B cell (primary cell): ENCODE data around the gene CEP295NL. TPM values are rescaled to one million over a fixed set of nuclear protein-coding genes. Genes with fewer than 3 reads are reported as not detected.

ENCODE experiments used
- ATAC-seq: fragments of 200-7000 bp; cut with Tn5 transposase; one replicate; pipeline ENCODE4 v1.10.0; 2021; ENCODE audit warnings: low read depth, mild to moderate bottlenecking, moderate number of reproducible peaks, moderate library complexity
- CTCF ChIA-PET: fragments of 350-600 bp; sonication (Branson Sonifier 250); formaldehyde crosslinking; loops from one replicate; lab custom pipeline; 2021; ENCODE audit warnings: antibody characterized with exemption, inconsistent platforms; lab: Charles Lee
- POLR2A ChIA-PET: fragments of 350-600 bp; sonication (Branson Sonifier 250); formaldehyde crosslinking; loops from one replicate; lab custom pipeline; 2021; ENCODE audit warnings: antibody characterized with exemption; lab: Charles Lee
- DNase-seq: peaks from one replicate; pipeline ENCODE4 v3.0.0; 2013
- H2AFZ ChIP-seq: 2 replicates; pipeline ENCODE4 v1.6.1; 2012; ENCODE audit warnings: mild to moderate bottlenecking, low read depth, low read length; ENCODE audit not compliant: insufficient read depth, poor library complexity, severe bottlenecking
- H3K27ac ChIP-seq, 2 donors: 1 replicate in 1 of 2; 2 replicates in 1 of 2; pipeline ENCODE4 v1.5.1; 2012 to 2013; ENCODE audit warnings: low read length in 2 of 2, mild to moderate bottlenecking in 2 of 2, moderate library complexity in 1 of 2
- H3K27me3 ChIP-seq, 4 experiments: fragments of 200-600 bp in 1 of 4; sonication (generic) in 1 of 4; replicated peaks in 1 of 4; 1 replicate in 2 of 4; 2 replicates in 2 of 4; pipeline versions ENCODE4 v1.6.1 to v1.7.0; 2013 to 2016; ENCODE audit warnings: low read length in 3 of 4, mild to moderate bottlenecking in 2 of 4, mixed read lengths in 1 of 4, moderate library complexity in 1 of 4; ENCODE audit not compliant: insufficient read depth in 4 of 4, control insufficient read depth in 3 of 4; ENCODE audit errors: control extremely low read depth in 1 of 4
- H3K36me3 ChIP-seq, 2 experiments: replicated peaks in 1 of 2; 1 replicate in 1 of 2; 2 replicates in 1 of 2; pipeline versions ENCODE4 v1.6.1 to v1.7.1; 2013; ENCODE audit warnings: low read length in 1 of 2; ENCODE audit not compliant: insufficient read depth in 2 of 2, control insufficient read depth in 1 of 2; ENCODE audit errors: control extremely low read depth in 1 of 2, extremely low read depth in 1 of 2
- H3K4me1 ChIP-seq, 2 donors: fragments of 200-600 bp in 1 of 2; sonication (generic) in 1 of 2; 1 replicate in 1 of 2; 2 replicates in 1 of 2; pipeline versions ENCODE4 v1.5.1 to v1.6.1; 2013 to 2017; ENCODE audit warnings: low read length in 2 of 2; ENCODE audit not compliant: control insufficient read depth in 2 of 2, insufficient read depth in 2 of 2
- H3K4me2 ChIP-seq: replicated peaks from 2 replicates; pipeline ENCODE3; 2012; ENCODE audit warnings: mild to moderate bottlenecking, low read depth, low read length; ENCODE audit not compliant: poor library complexity, severe bottlenecking
- H3K4me3 ChIP-seq, 5 experiments: fragments of 200-600 bp in 1 of 5; sonication (generic) in 1 of 5; 1 replicate in 3 of 5; 2 replicates in 2 of 5; pipeline versions ENCODE4 v1.5.1 to v1.7.0; 2011 to 2016; ENCODE audit warnings: low read length in 4 of 5, mild to moderate bottlenecking in 4 of 5, low read depth in 2 of 5, control low read depth in 1 of 5, moderate library complexity in 1 of 5; ENCODE audit not compliant: insufficient read depth in 1 of 5; ENCODE audit errors: control extremely low read depth in 1 of 5, extremely low read depth in 1 of 5
- H3K79me2 ChIP-seq: fragments of 200-600 bp; sonication (generic); one replicate; pipeline ENCODE4 v1.6.0; 2016; ENCODE audit warnings: low read length; ENCODE audit not compliant: control insufficient read depth, insufficient read depth
- H3K9ac ChIP-seq: fragments of 200-600 bp; sonication (generic); 2 replicates; pipeline ENCODE4 v1.6.1; 2017; ENCODE audit warnings: mild to moderate bottlenecking, low read length, moderate library complexity
- H3K9me3 ChIP-seq, 3 donors: one replicate each; pipeline versions ENCODE4 v1.6.1 to v1.7.1; 2013; ENCODE audit warnings: low read length in 2 of 3; ENCODE audit not compliant: control insufficient read depth in 2 of 3, insufficient read depth in 1 of 3; ENCODE audit errors: control extremely low read depth in 1 of 3
- H4K20me1 ChIP-seq: 2 replicates; pipeline ENCODE4 v1.6.0; 2012; ENCODE audit warnings: mild to moderate bottlenecking, low read length; ENCODE audit not compliant: insufficient read depth, control insufficient read depth, poor library complexity, severe bottlenecking
- H3K27ac Mint-ChIP-seq: one replicate; pipeline ENCODE4 v1.8.0; 2021; ENCODE audit warnings: mixed read lengths
- H3K27me3 Mint-ChIP-seq: one replicate; pipeline ENCODE4 v1.8.0; 2021; ENCODE audit warnings: mixed read lengths
- H3K4me1 Mint-ChIP-seq: one replicate; pipeline ENCODE4 v1.8.0; 2021; ENCODE audit warnings: mixed read lengths
- H3K4me3 Mint-ChIP-seq: one replicate; pipeline ENCODE4 v1.8.0; 2021; ENCODE audit warnings: mixed read lengths
- H3K9me3 Mint-ChIP-seq: one replicate; pipeline ENCODE4 v1.8.0; 2022; ENCODE audit warnings: mixed read lengths; ENCODE audit not compliant: insufficient read depth
- EZH2 ChIP-seq: IDR thresholded peaks from 2 replicates; pipeline ENCODE4 v1.6.1; 2012; ENCODE audit warnings: borderline replicate concordance, low read depth, mild to moderate bottlenecking, moderate library complexity, low read length; ENCODE audit not compliant: insufficient read depth, poor library complexity, severe bottlenecking
- WGBS: methylation state at CpG from one replicate; pipeline ENCODE4 v1.1.5; 2013; ENCODE audit warnings: missing lambda C conversion rate; ENCODE audit not compliant: insufficient coverage; 5-methylcytosine and 5-hydroxymethylcytosine counted together
- intact Hi-C: fragments of 100-400 bp; cut with micrococcal nuclease; formaldehyde crosslinking; loops from one replicate; pipeline ENCODE4 v1.10.0; 2022
- polyA plus RNA-seq: library from polyadenylated mRNA; depleted of rRNA; stranded (reverse); fragments of >200 nt; gene quantifications from 2 replicates; pipeline ENCODE4 v1.2.3, GENCODE V29; 2012
- total RNA-seq, 2 donors: library from RNA; stranded (reverse); fragments of 120-200 nt in 1 of 2; gene quantifications; 1 replicate in 1 of 2; 2 replicates in 1 of 2; pipeline versions ENCODE4 v1.2.3 to v1.2.4, GENCODE V29; 2013 to 2022
- TF ChIP-seq, protein P1 (sequence below): fragments of 200-600 bp; IDR thresholded peaks from one replicate; pipeline ENCODE4 v1.8.0; 2022; ENCODE audit warnings: antibody characterized with exemption, mild to moderate bottlenecking

CEP295NL gene
- total and polyA plus RNA-seq, 2 donors (not counting 1 experiment from before 2014, with no cell fraction given), result 0.09 to 1.3 TPM

DNA sequence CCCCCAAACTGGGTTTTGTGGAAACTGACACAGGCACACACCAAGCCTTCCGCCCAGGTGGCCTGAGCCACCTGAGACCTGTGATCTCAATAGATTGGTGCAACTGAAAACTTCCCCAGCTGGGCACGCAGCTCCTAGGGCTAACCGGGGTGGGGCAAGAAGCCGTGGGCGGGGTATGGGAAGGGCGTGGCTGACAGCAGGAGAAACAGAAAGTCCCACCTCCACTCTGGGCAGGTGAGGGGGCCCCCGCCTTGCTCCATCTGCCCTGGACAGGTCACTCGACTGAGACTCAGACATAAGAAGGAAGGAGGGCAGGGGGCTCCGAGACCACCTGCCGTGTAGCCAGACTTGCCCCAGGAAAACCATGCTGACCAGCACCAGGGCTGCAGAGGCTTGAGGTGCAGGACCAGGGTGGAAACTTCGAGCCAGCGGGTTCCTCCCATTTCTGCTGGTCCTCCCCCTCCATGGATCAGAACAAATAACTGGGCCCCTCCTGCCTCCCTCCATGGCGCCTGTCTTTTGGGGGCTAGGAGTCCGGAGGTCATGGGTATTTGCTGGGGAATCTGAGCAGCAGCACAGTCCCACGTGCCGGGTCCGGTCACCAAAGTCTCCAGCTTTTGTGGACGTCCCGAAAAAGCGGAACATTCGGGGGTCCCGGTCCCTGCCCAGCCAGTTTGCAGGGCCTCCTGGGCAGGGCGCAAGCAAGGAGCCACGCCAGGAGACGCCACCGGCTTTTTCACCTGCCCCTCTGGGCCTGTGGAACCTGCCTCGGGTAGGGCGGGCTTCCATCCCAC is 20.9 kb upstream of the CEP295NL start:
- peak; percentile 88 for DNase-seq
- peaks cover 0 to 8% (median 2%) of the 10 kb centered on the region in 4 experiments for H3K27me3 ChIP-seq
- peak overlapping the region; percentile 63 for H3K9ac ChIP-seq
- no peaks in the 10 kb centered on the region for H3K79me2 ChIP-seq
- ATAC-seq, result peak; percentile 77
- H4K20me1 ChIP-seq, result no peaks in the 10 kb centered on the region
- H3K9me3 ChIP-seq, result no peaks in the 10 kb centered on the region
- H3K4me1 Mint-ChIP-seq, result peaks cover 13% of the 10 kb centered on the region
- no peaks in the 10 kb centered on the region for H3K9me3 Mint-ChIP-seq
- H3K36me3 ChIP-seq, result no peaks in the 10 kb centered on the region
- intact Hi-C loops, result loop anchor here (1.0 to 2.0 kb wide), 2 partner anchors 35 to 59 kb away; no protein-coding TSS in a partner anchor
- POLR2A ChIA-PET, result interaction anchor here (0.7 kb wide), 1 partner anchor 349 kb away, joined by 6 read pairs; no protein-coding TSS in a partner anchor
- H3K27ac ChIP-seq, result peak overlapping the region in 1 of 2 donors; percentile 28
- peak overlapping the region; percentile 87 for H3K27ac Mint-ChIP-seq
- H3K4me3 ChIP-seq, result peak overlapping the region; percentile 60 to 70 (median 66)
- peaks cover 15 to 27% of the 10 kb centered on the region in 2 donors for H3K4me1 ChIP-seq
- peak overlapping the region; percentile 90 for H3K4me2 ChIP-seq
- H3K27me3 Mint-ChIP-seq, result peaks cover 9% of the 10 kb centered on the region
- H3K4me3 Mint-ChIP-seq, result peak overlapping the region; percentile 88
- WGBS, result 1% methylated on average over 22 of the region's 28 CpGs
- CTCF ChIA-PET, result interaction anchor here (0.8 to 1.2 kb wide), 3 partner anchors 35 to 58 kb away, joined by 3 to 4 read pairs (median 4); no protein-coding TSS in a partner anchor
- peak overlapping the region; percentile 67 for H2AFZ ChIP-seq
- TF ChIP-seq, protein P1, sequence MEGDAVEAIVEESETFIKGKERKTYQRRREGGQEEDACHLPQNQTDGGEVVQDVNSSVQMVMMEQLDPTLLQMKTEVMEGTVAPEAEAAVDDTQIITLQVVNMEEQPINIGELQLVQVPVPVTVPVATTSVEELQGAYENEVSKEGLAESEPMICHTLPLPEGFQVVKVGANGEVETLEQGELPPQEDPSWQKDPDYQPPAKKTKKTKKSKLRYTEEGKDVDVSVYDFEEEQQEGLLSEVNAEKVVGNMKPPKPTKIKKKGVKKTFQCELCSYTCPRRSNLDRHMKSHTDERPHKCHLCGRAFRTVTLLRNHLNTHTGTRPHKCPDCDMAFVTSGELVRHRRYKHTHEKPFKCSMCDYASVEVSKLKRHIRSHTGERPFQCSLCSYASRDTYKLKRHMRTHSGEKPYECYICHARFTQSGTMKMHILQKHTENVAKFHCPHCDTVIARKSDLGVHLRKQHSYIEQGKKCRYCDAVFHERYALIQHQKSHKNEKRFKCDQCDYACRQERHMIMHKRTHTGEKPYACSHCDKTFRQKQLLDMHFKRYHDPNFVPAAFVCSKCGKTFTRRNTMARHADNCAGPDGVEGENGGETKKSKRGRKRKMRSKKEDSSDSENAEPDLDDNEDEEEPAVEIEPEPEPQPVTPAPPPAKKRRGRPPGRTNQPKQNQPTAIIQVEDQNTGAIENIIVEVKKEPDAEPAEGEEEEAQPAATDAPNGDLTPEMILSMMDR, result no peak
- no peak for TF ChIP-seq EZH2
